DOHH2 (cell line): ENCODE measurements around the gene CBFB.

ENCODE experiments used
- CTCF ChIP-seq: fragments of 200-600 bp; sonication (generic); IDR thresholded peaks from one replicate; pipeline ENCODE4 v1.5.1; 2014; ENCODE audit warnings: antibody characterized with exemption, mild to moderate bottlenecking, low read depth, low read length; ENCODE audit not compliant: poor library complexity, severe bottlenecking
- EZH2phosphoT487 ChIP-seq: fragments of 200-600 bp; sonication (generic); IDR thresholded peaks from 2 replicates; pipeline ENCODE4 v1.6.1; 2017; ENCODE audit warnings: borderline replicate concordance, mild to moderate bottlenecking, antibody characterized with exemption, low read length, moderate library complexity, mixed read lengths

- TF ChIP-seq CTCF (no peak), EZH2phosphoT487 (no peak)
Observed at GRCh38 chr16:67084345-67085028, 55.5 kb downstream of the CBFB start.
